ENCODE measurements around the gene KCNK3.

DNA sequence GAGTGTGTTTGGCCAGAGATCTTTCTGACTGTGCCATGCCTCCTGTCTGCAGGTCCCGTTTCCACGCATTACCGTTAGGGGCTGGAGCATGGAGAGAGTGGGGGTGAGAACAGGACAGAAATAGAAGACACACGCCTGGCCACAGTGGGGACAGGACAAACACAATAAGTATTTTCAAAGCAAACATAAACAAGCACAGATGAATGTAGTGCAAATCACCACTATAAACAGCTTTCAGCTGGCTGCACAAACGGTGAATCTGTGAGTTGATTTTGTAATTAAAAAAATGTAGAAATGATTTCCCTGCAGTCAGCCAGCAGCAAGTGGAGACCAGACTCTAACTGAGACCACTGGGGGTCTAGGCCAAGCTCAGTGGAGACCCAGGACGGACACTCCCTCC lies 6.8 kb downstream of the KCNK3 start:
- TF ChIP-seq, protein P1, sequence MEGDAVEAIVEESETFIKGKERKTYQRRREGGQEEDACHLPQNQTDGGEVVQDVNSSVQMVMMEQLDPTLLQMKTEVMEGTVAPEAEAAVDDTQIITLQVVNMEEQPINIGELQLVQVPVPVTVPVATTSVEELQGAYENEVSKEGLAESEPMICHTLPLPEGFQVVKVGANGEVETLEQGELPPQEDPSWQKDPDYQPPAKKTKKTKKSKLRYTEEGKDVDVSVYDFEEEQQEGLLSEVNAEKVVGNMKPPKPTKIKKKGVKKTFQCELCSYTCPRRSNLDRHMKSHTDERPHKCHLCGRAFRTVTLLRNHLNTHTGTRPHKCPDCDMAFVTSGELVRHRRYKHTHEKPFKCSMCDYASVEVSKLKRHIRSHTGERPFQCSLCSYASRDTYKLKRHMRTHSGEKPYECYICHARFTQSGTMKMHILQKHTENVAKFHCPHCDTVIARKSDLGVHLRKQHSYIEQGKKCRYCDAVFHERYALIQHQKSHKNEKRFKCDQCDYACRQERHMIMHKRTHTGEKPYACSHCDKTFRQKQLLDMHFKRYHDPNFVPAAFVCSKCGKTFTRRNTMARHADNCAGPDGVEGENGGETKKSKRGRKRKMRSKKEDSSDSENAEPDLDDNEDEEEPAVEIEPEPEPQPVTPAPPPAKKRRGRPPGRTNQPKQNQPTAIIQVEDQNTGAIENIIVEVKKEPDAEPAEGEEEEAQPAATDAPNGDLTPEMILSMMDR (IDR thresholded peaks at IDR 0.05; ENCODE audit: insufficient read depth, low read depth, low read length) = no peak
- no peak for TF ChIP-seq EZH2 (IDR thresholded peaks at IDR 0.05; ENCODE audit: insufficient read depth, low read length)

Data from astrocyte (in vitro differentiated cells and primary cell).